GM23248 (cell line): Measurements from ENCODE around the gene TGFBI. TPM values are rescaled to one million over a fixed set of nuclear protein-coding genes. Genes with fewer than 3 reads are reported as not detected.

ENCODE experiments used
- DNase-seq: peaks from one replicate; pipeline ENCODE4 v3.0.0-alpha.2; 2015
- H2AFZ ChIP-seq: fragments of 200-600 bp; sonication (generic); 2 replicates; pipeline ENCODE4 v1.6.1; 2016; ENCODE audit warnings: antibody characterized with exemption
- H3F3A ChIP-seq: fragments of 200-600 bp; sonication (generic); 2 replicates; pipeline ENCODE4 v1.6.1; 2016; ENCODE audit warnings: mild to moderate bottlenecking, antibody characterized with exemption, mixed run types; ENCODE audit not compliant: insufficient read depth
- H3K27ac ChIP-seq: fragments of 200-600 bp; sonication (generic); 2 replicates; pipeline ENCODE4 v1.5.1; 2016; ENCODE audit warnings: mild to moderate bottlenecking
- H3K27me3 ChIP-seq: fragments of 200-600 bp; sonication (generic); replicated peaks from 2 replicates; pipeline ENCODE4 v1.6.1; 2016; ENCODE audit warnings: mild to moderate bottlenecking; ENCODE audit not compliant: insufficient read depth
- H3K36me3 ChIP-seq: fragments of 200-600 bp; sonication (generic); 2 replicates; pipeline ENCODE4 v1.6.1; 2016; ENCODE audit warnings: low read depth, mild to moderate bottlenecking
- H3K4me1 ChIP-seq: fragments of 200-600 bp; sonication (generic); 2 replicates; pipeline ENCODE4 v1.6.1; 2016; ENCODE audit warnings: mild to moderate bottlenecking; ENCODE audit not compliant: insufficient read depth
- H3K4me2 ChIP-seq: fragments of 200-600 bp; sonication (generic); one replicate; pipeline ENCODE4 v1.6.1; 2016; ENCODE audit warnings: mild to moderate bottlenecking; ENCODE audit not compliant: unreplicated experiment
- H3K4me3 ChIP-seq: fragments of 200-600 bp; sonication (generic); 2 replicates; pipeline ENCODE4 v1.5.1; 2016; ENCODE audit warnings: mild to moderate bottlenecking
- H3K79me2 ChIP-seq: fragments of 200-600 bp; sonication (generic); 2 replicates; pipeline ENCODE4 v1.6.1; 2016; ENCODE audit warnings: mild to moderate bottlenecking; ENCODE audit not compliant: insufficient read depth
- H3K9ac ChIP-seq: fragments of 200-600 bp; sonication (generic); 2 replicates; pipeline ENCODE4 v1.6.1; 2016; ENCODE audit warnings: mild to moderate bottlenecking
- H3K9me2 ChIP-seq: fragments of 200-600 bp; sonication (generic); 2 replicates; pipeline ENCODE4 v1.6.1; 2016; ENCODE audit warnings: mixed run types, mild to moderate bottlenecking, moderate library complexity; ENCODE audit not compliant: insufficient read depth
- H3K9me3 ChIP-seq: fragments of 200-600 bp; sonication (generic); one replicate; pipeline ENCODE4 v1.6.1; 2017; ENCODE audit warnings: low read depth
- H4K20me1 ChIP-seq: fragments of 200-600 bp; sonication (generic); 2 replicates; pipeline ENCODE4 v1.6.0; 2016; ENCODE audit not compliant: insufficient read depth
- EZH2 ChIP-seq: fragments of 200-600 bp; sonication (generic); IDR thresholded peaks from 2 replicates; pipeline ENCODE4 v1.6.1; 2018; ENCODE audit warnings: antibody characterized with exemption, mild to moderate bottlenecking; ENCODE audit not compliant: insufficient read depth, poor library complexity, severe bottlenecking
- EZH2phosphoT487 ChIP-seq: fragments of 200-600 bp; sonication (generic); IDR thresholded peaks from 2 replicates; pipeline ENCODE4 v1.6.1; 2018; ENCODE audit warnings: antibody characterized with exemption, moderate library complexity, mild to moderate bottlenecking, low read depth; ENCODE audit not compliant: insufficient read depth
- WGBS, 2 experiments: methylation state at CpG; one replicate each; pipeline ENCODE4 v1.1.6; 2015 to 2017; ENCODE audit warnings: low lambda C conversion rate in 2 of 2, low coverage in 1 of 2; ENCODE audit errors: missing lambda C conversion rate in 2 of 2; 5-methylcytosine and 5-hydroxymethylcytosine counted together
- in situ Hi-C: fragments of 300-500 bp; cut with MboI; formaldehyde crosslinking; loops from 2 replicates; pipeline ENCODE4 v1.15.0; 2020
- polyA plus RNA-seq: library from polyadenylated mRNA; unstranded; fragments of >200 nt; fragmentation: Nextera tagmentation; extraction: Ambion mirVana; gene quantifications from 2 replicates; pipeline ENCODE4 v1.2.1, GENCODE V29; 2016
- total RNA-seq: library from RNA; depleted of rRNA; stranded (reverse); fragments of >200 nt; shearing (Covaris generic); gene quantifications from 2 replicates; pipeline ENCODE4 v1.2.3, GENCODE V29; 2014

TGFBI gene
- total and polyA plus RNA-seq, 2 experiments from 2014 or later = 7,109 to 7,159 TPM

DNA sequence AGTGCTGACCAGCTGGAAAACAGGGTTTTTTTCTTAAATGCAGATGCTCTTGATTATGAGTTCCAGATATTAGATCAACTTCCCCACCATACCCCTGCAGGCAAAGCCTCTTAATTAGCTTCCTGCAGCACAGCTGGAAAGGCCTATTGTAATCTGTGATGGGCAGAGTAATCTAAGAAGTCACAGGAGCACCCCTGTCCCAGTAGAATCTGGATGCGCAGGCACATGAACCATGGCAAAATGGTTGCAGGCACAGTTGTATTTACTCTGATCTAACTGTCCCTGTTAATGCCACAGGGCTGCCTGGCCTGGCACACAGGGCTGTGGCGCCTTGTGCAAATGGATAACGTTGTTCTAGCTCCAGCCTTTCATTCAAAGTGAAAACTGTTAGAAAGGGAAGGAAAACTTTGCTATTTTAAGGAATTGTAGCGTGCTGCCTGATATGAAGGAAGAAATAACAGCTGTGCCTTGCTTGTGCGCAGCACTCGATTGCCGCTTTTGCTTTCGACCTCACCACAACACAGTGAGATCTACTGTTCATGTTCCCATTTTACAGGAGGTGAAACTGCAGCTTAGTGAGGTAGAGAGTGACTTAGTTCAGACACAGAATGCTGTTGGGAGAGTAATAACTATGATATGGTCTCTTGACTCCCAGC lies 2.3 kb downstream of the TGFBI start:
- in situ Hi-C loops = no loop called here
- H3K27ac ChIP-seq = peak overlapping the region; percentile 90
- peaks cover 78% of the 10 kb centered on the region for H3K79me2 ChIP-seq
- peaks cover 44% of the 10 kb centered on the region for H3K36me3 ChIP-seq
- TF ChIP-seq EZH2 (no peak), EZH2phosphoT487 (no peak)
- peaks cover 70% of the 10 kb centered on the region for H3F3A ChIP-seq
- no peak for DNase-seq
- no peaks in the 10 kb centered on the region for H4K20me1 ChIP-seq
- no peak overlapping the region for H2AFZ ChIP-seq
- H3K4me1 ChIP-seq = peaks cover 55% of the 10 kb centered on the region
- no peaks in the 10 kb centered on the region for H3K9me2 ChIP-seq
- peak overlapping the region; percentile 95 for H3K4me2 ChIP-seq
- H3K27me3 ChIP-seq = no peaks in the 10 kb centered on the region
- WGBS, 2 experiments = 94 to 97% methylated on average over 8 of the region's 8 CpGs
- H3K4me3 ChIP-seq = peak overlapping the region; percentile 81
- H3K9me3 ChIP-seq = no peaks in the 10 kb centered on the region
- peak overlapping the region; percentile 96 for H3K9ac ChIP-seq

DNA sequence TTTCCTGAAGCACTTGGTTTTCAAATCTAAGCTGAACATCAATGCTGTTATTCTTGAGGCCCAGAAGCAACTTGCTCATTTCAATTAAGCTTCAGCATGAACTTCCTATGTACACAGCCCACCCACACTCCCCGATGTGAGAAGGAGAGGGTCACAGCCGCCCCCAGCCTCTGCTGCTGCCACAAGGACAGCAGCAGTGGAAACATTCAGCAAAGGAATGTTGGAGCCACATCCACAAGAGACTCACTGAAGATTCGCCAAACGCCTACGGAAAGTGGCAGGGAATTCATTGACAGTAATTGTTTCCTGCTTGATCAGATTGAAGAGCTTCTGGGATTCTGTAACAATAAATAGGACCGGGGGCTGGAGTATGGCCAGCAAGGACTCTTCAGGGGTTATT lies 2.9 kb downstream of the TGFBI start:
- Histone ChIP-seq H3K9me3 (no peaks in the 10 kb centered on the region), H3K4me2 (peak overlapping the region; percentile 95), H3K9ac (peak overlapping the region; percentile 96), H3K9me2 (no peaks in the 10 kb centered on the region), H3K36me3 (peaks cover 47% of the 10 kb centered on the region), H3F3A (peaks cover 73% of the 10 kb centered on the region), H4K20me1 (no peaks in the 10 kb centered on the region), H3K79me2 (peaks cover 83% of the 10 kb centered on the region), H2AFZ (no peak overlapping the region), H3K4me1 (peaks cover 60% of the 10 kb centered on the region), H3K27me3 (no peaks in the 10 kb centered on the region), H3K27ac (peak overlapping the region; percentile 90), H3K4me3 (peak overlapping the region; percentile 81)
- DNase-seq = peak; percentile 77
- in situ Hi-C loops = no loop called here
- 9 to 13% methylated on average over 6 of the region's 6 CpGs for WGBS, 2 experiments
- no peak for TF ChIP-seq EZH2
- TF ChIP-seq EZH2phosphoT487 = no peak

DNA sequence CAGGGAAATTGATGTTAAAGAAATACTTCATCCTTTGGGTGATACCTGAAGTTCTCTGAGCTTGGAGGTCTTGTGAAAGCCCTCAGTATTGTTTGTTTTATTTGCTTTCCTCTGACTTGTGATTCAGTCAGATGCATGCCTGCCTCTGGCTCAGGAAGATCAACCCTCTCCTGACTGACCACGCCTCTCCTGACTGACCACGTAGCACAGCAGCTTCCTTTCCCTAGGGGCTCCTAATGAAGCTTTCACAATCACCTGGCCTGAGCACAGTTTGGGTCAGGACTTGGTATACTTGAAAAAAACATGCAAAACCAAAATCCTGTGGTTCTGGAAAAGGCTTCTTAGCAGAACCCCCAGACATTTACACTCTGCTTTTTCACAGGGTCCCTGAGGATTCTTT lies 3.8 kb downstream of the TGFBI start:
- in situ Hi-C loops = no loop called here
- no peaks in the 10 kb centered on the region for H3K9me3 ChIP-seq
- no peaks in the 10 kb centered on the region for H3K9me2 ChIP-seq
- peak overlapping the region; percentile 96 for H3K9ac ChIP-seq
- H3K4me2 ChIP-seq = peak overlapping the region; percentile 95
- H3K79me2 ChIP-seq = peaks cover 85% of the 10 kb centered on the region
- 42 to 43% methylated on average over 2 of the region's 2 CpGs for WGBS, 2 experiments
- H4K20me1 ChIP-seq = no peaks in the 10 kb centered on the region
- peaks cover 66% of the 10 kb centered on the region for H3K4me1 ChIP-seq
- H2AFZ ChIP-seq = no peak overlapping the region
- peak overlapping the region; percentile 90 for H3K27ac ChIP-seq
- no peaks in the 10 kb centered on the region for H3K27me3 ChIP-seq
- H3F3A ChIP-seq = peaks cover 81% of the 10 kb centered on the region
- TF ChIP-seq EZH2 (no peak), EZH2phosphoT487 (no peak)
- peak; percentile 92 for DNase-seq
- peak overlapping the region; percentile 81 for H3K4me3 ChIP-seq
- H3K36me3 ChIP-seq = peaks cover 49% of the 10 kb centered on the region

DNA sequence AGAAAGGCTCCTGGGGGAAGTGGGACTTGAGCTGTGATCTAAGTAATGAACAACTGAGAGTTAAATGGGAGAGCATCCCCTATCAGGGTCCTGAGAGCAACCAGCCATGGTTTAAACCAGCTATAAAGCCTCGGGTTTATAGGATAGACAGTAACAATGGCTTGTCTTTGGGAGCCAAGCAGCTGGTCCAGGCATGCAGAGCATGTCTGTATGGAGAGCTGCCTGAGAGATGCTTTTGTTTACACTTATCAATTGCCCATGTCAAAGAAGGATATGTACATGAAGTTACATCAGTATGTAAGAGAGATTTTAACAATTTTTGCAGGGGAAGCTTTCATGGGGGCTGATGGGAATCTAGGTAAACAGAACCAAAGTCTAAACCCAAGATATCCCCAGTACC lies 4.4 kb downstream of the TGFBI start:
- in situ Hi-C loops = no loop called here
- Histone ChIP-seq H2AFZ (no peak overlapping the region), H3K36me3 (peaks cover 56% of the 10 kb centered on the region), H3F3A (peaks cover 88% of the 10 kb centered on the region), H3K27ac (peak overlapping the region; percentile 90), H3K4me2 (peak overlapping the region; percentile 95), H3K4me1 (peaks cover 66% of the 10 kb centered on the region), H3K79me2 (peaks cover 85% of the 10 kb centered on the region), H4K20me1 (no peaks in the 10 kb centered on the region), H3K9me3 (no peaks in the 10 kb centered on the region), H3K9ac (peak overlapping the region; percentile 96), H3K27me3 (no peaks in the 10 kb centered on the region), H3K9me2 (no peaks in the 10 kb centered on the region), H3K4me3 (peak overlapping the region; percentile 14; the same call in 1 of the 2 replicates)
- DNase-seq = no peak
- 91 to 100% methylated on average over 1 of the region's 1 CpG for WGBS, 2 experiments
- TF ChIP-seq EZH2phosphoT487 (no peak), EZH2 (no peak)
